Muscle layer of duodenum (tissue), 2 donors: ENCODE results near the gene CPB1.

Source experiments
- H3K27ac ChIP-seq: one replicate; pipeline ENCODE4 v1.7.0; 2013; ENCODE audit warnings: mild to moderate bottlenecking, low read length
- H3K27me3 ChIP-seq: one replicate; pipeline ENCODE4 v1.7.0; 2013; ENCODE audit warnings: low read depth, mild to moderate bottlenecking, control low read depth, low read length
- H3K36me3 ChIP-seq, 2 donors: one replicate each; pipeline ENCODE4 v1.7.0; 2013; ENCODE audit warnings: low read length in 2 of 2, control low read depth in 1 of 2, mild to moderate bottlenecking in 1 of 2; ENCODE audit not compliant: insufficient read depth in 2 of 2, control insufficient read depth in 1 of 2
- H3K4me1 ChIP-seq, 2 donors: one replicate each; pipeline ENCODE4 v1.7.0; 2013; ENCODE audit warnings: low read length in 2 of 2, mild to moderate bottlenecking in 2 of 2, control low read depth in 1 of 2, moderate library complexity in 1 of 2; ENCODE audit not compliant: insufficient read depth in 2 of 2, control insufficient read depth in 1 of 2
- H3K4me3 ChIP-seq, 2 donors: one replicate each; pipeline ENCODE4 v1.7.0; 2013; ENCODE audit warnings: low read length in 2 of 2, low read depth in 1 of 2, mild to moderate bottlenecking in 1 of 2
- H3K9me3 ChIP-seq, 2 donors: one replicate each; pipeline ENCODE4 v1.7.0; 2013; ENCODE audit warnings: low read length in 2 of 2, control low read depth in 1 of 2, mild to moderate bottlenecking in 1 of 2; ENCODE audit not compliant: control insufficient read depth in 1 of 2
- donor health status: healthy.

Gene CPB1

GRCh38 chr3:148884261-148884660 is 56.6 kb downstream of the CPB1 start:
- Histone ChIP-seq H3K36me3 (no peaks in the 10 kb centered on the region), H3K9me3 (no peaks in the 10 kb centered on the region), H3K4me3 (no peak overlapping the region), H3K27me3 (no peaks in the 10 kb centered on the region), H3K27ac (no peak overlapping the region), H3K4me1 (no peaks in the 10 kb centered on the region)

GRCh38 chr3:148889828-148890227 is 62.2 kb downstream of the CPB1 start:
- H3K36me3 ChIP-seq: no peaks in the 10 kb centered on the region
- no peak overlapping the region for H3K4me3 ChIP-seq
- no peaks in the 10 kb centered on the region for H3K27me3 ChIP-seq
- no peaks in the 10 kb centered on the region for H3K4me1 ChIP-seq
- H3K9me3 ChIP-seq: no peaks in the 10 kb centered on the region
- H3K27ac ChIP-seq: no peak overlapping the region

GRCh38 chr3:148896062-148896461 is 68.5 kb downstream of the CPB1 start:
- Histone ChIP-seq H3K36me3 (no peaks in the 10 kb centered on the region), H3K4me1 (no peaks in the 10 kb centered on the region), H3K27me3 (no peaks in the 10 kb centered on the region), H3K27ac (no peak overlapping the region), H3K4me3 (no peak overlapping the region), H3K9me3 (no peaks in the 10 kb centered on the region)

- Histone ChIP-seq H3K27me3 (no peaks in the 10 kb centered on the region), H3K27ac (no peak overlapping the region), H3K9me3 (no peaks in the 10 kb centered on the region), H3K4me1 (no peaks in the 10 kb centered on the region), H3K36me3 (no peaks in the 10 kb centered on the region), H3K4me3 (no peak overlapping the region)
These were observed 74.6 kb downstream of the CPB1 start for GRCh38 chr3:148901987-148902791.

GRCh38 chr3:148903022-148903442 is 75.4 kb downstream of the CPB1 start:
- no peaks in the 10 kb centered on the region for H3K27me3 ChIP-seq

GRCh38 chr3:148903941-148904340 is 76.3 kb downstream of the CPB1 start:
- Histone ChIP-seq H3K4me3 (no peak overlapping the region), H3K27ac (no peak overlapping the region), H3K36me3 (no peaks in the 10 kb centered on the region), H3K27me3 (no peaks in the 10 kb centered on the region), H3K9me3 (no peaks in the 10 kb centered on the region), H3K4me1 (no peaks in the 10 kb centered on the region)

More at GRCh38 chr3:148903022-148903442, 75.4 kb downstream of the CPB1 start:
- no peak overlapping the region for H3K4me3 ChIP-seq
- no peaks in the 10 kb centered on the region for H3K4me1 ChIP-seq
- no peaks in the 10 kb centered on the region for H3K36me3 ChIP-seq
- H3K27ac ChIP-seq: no peak overlapping the region
- H3K9me3 ChIP-seq: no peaks in the 10 kb centered on the region

- H3K4me1 ChIP-seq: no peaks in the 10 kb centered on the region
- no peak overlapping the region for H3K4me3 ChIP-seq
- H3K36me3 ChIP-seq: no peaks in the 10 kb centered on the region
- no peaks in the 10 kb centered on the region for H3K9me3 ChIP-seq
- H3K27me3 ChIP-seq: no peaks in the 10 kb centered on the region
- no peak overlapping the region for H3K27ac ChIP-seq
These were observed 79.1 kb downstream of the CPB1 start for GRCh38 chr3:148906667-148907066.
